H9 (cell line): Measurements from ENCODE around the gene ANK3. TPM values are rescaled to one million over a fixed set of nuclear protein-coding genes. Genes with fewer than 3 reads are reported as not detected.

Experiments used
- DNase-seq: peaks from one replicate; pipeline ENCODE4 v3.0.0-alpha.2; 2017
- H2AFZ ChIP-seq: one replicate; pipeline ENCODE4 v1.6.1; 2013; ENCODE audit warnings: mild to moderate bottlenecking, low read length, control low read depth, moderate library complexity
- H2AK5ac ChIP-seq: 2 replicates; pipeline ENCODE4 v1.6.1; 2013; ENCODE audit warnings: low read length, control low read depth, mixed read lengths; ENCODE audit not compliant: insufficient read length
- H2BK120ac ChIP-seq: one replicate; pipeline ENCODE4 v1.6.1; 2013; ENCODE audit warnings: low read depth, mild to moderate bottlenecking, low read length, control low read depth, inconsistent platforms; ENCODE audit not compliant: poor library complexity, severe bottlenecking
- H2BK12ac ChIP-seq: 2 replicates; pipeline ENCODE4 v1.6.1; 2013; ENCODE audit warnings: low read length, control low read depth, mixed read lengths, low read depth; ENCODE audit not compliant: insufficient read length
- H2BK15ac ChIP-seq: 2 replicates; pipeline ENCODE4 v1.6.1; 2013; ENCODE audit warnings: low read depth, low read length, control low read depth
- H2BK20ac ChIP-seq: one replicate; pipeline ENCODE4 v1.6.1; 2013; ENCODE audit warnings: low read depth, mild to moderate bottlenecking, low read length, control low read depth, inconsistent platforms; ENCODE audit not compliant: poor library complexity, severe bottlenecking
- H2BK5ac ChIP-seq: 2 replicates; pipeline ENCODE4 v1.6.1; 2013; ENCODE audit warnings: low read length, control low read depth, mixed read lengths; ENCODE audit not compliant: insufficient read length
- H3K14ac ChIP-seq: 2 replicates; pipeline ENCODE4 v1.6.1; 2013; ENCODE audit warnings: low read length, control low read depth; ENCODE audit not compliant: insufficient read depth
- H3K18ac ChIP-seq: 2 replicates; pipeline ENCODE4 v1.6.1; 2013; ENCODE audit warnings: low read depth, mild to moderate bottlenecking, mixed read lengths, low read length, control low read depth; ENCODE audit not compliant: insufficient read length
- H3K23ac ChIP-seq: 2 replicates; pipeline ENCODE4 v1.6.1; 2013; ENCODE audit warnings: low read length, control low read depth, mixed read lengths, low read depth; ENCODE audit not compliant: insufficient read length
- H3K23me2 ChIP-seq: 2 replicates; pipeline ENCODE4 v1.6.1; 2013; ENCODE audit warnings: low read depth, mild to moderate bottlenecking, mixed read lengths, low read length, control low read depth; ENCODE audit not compliant: insufficient read length, poor library complexity, severe bottlenecking
- H3K27ac ChIP-seq: 2 replicates; pipeline ENCODE4 v1.5.1; 2013; ENCODE audit warnings: low read length, control low read depth, mixed read lengths, low read depth; ENCODE audit not compliant: insufficient read length
- H3K27me3 ChIP-seq: 2 replicates; pipeline ENCODE4 v1.6.1; 2013; ENCODE audit warnings: low read length, control low read depth, inconsistent platforms; ENCODE audit not compliant: insufficient read depth
- H3K4ac ChIP-seq: 2 replicates; pipeline ENCODE4 v1.6.1; 2013; ENCODE audit warnings: low read depth, mild to moderate bottlenecking, control low read depth, inconsistent platforms, low read length, moderate library complexity
- H3K4me1 ChIP-seq: 2 replicates; pipeline ENCODE4 v1.6.1; 2013; ENCODE audit warnings: low read length, control low read depth, inconsistent platforms; ENCODE audit not compliant: insufficient read depth
- H3K4me2 ChIP-seq: 2 replicates; pipeline ENCODE4 v1.6.1; 2013; ENCODE audit warnings: low read length, control low read depth, mixed read lengths; ENCODE audit not compliant: insufficient read length, insufficient read depth
- H3K56ac ChIP-seq: 2 replicates; pipeline ENCODE4 v1.6.1; 2013; ENCODE audit warnings: low read depth, mild to moderate bottlenecking, mixed read lengths, low read length, control low read depth; ENCODE audit not compliant: insufficient read length
- H3K79me1 ChIP-seq: 2 replicates; pipeline ENCODE4 v1.6.1; 2013; ENCODE audit warnings: low read depth, mild to moderate bottlenecking, moderate library complexity, low read length, control low read depth, inconsistent platforms; ENCODE audit not compliant: insufficient read depth, poor library complexity, severe bottlenecking
- H3K79me2 ChIP-seq: 2 replicates; pipeline ENCODE4 v1.6.1; 2013; ENCODE audit warnings: low read length, control low read depth, inconsistent platforms; ENCODE audit not compliant: insufficient read depth
- H3K9ac ChIP-seq: 2 replicates; pipeline ENCODE4 v1.6.1; 2013; ENCODE audit warnings: low read length, control low read depth, mixed read lengths; ENCODE audit not compliant: insufficient read length; ENCODE audit errors: extremely low read depth
- H3K9me3 ChIP-seq: one replicate; pipeline ENCODE4 v1.6.1; 2013; ENCODE audit warnings: low read depth, low read length, inconsistent platforms; ENCODE audit not compliant: control insufficient read depth
- H3T11ph ChIP-seq: one replicate; pipeline ENCODE4 v1.6.1; 2013; ENCODE audit warnings: mild to moderate bottlenecking, low read length, control low read depth, inconsistent platforms
- H4K20me1 ChIP-seq: one replicate; pipeline ENCODE4 v1.6.1; 2013; ENCODE audit not compliant: control insufficient read depth, insufficient read length, insufficient read depth
- H4K5ac ChIP-seq: 2 replicates; pipeline ENCODE4 v1.6.1; 2013; ENCODE audit warnings: low read depth, mild to moderate bottlenecking, mixed read lengths, low read length, control low read depth; ENCODE audit not compliant: insufficient read length
- H4K8ac ChIP-seq: replicated peaks from 2 replicates; pipeline ENCODE4 v1.6.1; 2013; ENCODE audit warnings: low read length, control low read depth, mixed read lengths, low read depth; ENCODE audit not compliant: insufficient read length
- H4K91ac ChIP-seq: 2 replicates; pipeline ENCODE4 v1.6.1; 2013; ENCODE audit warnings: low read depth, mild to moderate bottlenecking, moderate library complexity, mixed read lengths, low read length, control low read depth; ENCODE audit not compliant: insufficient read length
- H3K27ac Mint-ChIP-seq, 3 experiments: 2 replicates in 2 of 3; 3 replicates in 1 of 3; pipeline ENCODE4 v1.8.0; 2020 to 2021; ENCODE audit warnings: mixed read lengths in 3 of 3, mild to moderate bottlenecking in 1 of 3, moderate library complexity in 1 of 3
- H3K27me3 Mint-ChIP-seq: 2 replicates; pipeline ENCODE4 v1.8.0; 2021; ENCODE audit warnings: low read depth, mild to moderate bottlenecking, moderate library complexity, mixed read lengths
- H3K36me3 Mint-ChIP-seq, 3 experiments: 2 replicates in 2 of 3; 3 replicates in 1 of 3; pipeline ENCODE4 v1.8.0; 2020 to 2021; ENCODE audit warnings: low read depth in 3 of 3, mixed read lengths in 3 of 3; ENCODE audit not compliant: insufficient read depth in 1 of 3
- H3K4me1 Mint-ChIP-seq, 2 experiments: 2 replicates each; pipeline ENCODE4 v1.8.0; 2020; ENCODE audit warnings: mixed read lengths in 2 of 2
- H3K4me3 Mint-ChIP-seq, 2 experiments: 2 replicates in 1 of 2; 3 replicates in 1 of 2; pipeline ENCODE4 v1.8.0; 2020 to 2021; ENCODE audit warnings: mild to moderate bottlenecking in 2 of 2, mixed read lengths in 2 of 2, moderate library complexity in 1 of 2
- H3K9me3 Mint-ChIP-seq, 2 experiments: 2 replicates in 1 of 2; 3 replicates in 1 of 2; pipeline ENCODE4 v1.8.0; 2020; ENCODE audit warnings: mild to moderate bottlenecking in 2 of 2, mixed read lengths in 2 of 2, moderate library complexity in 1 of 2
- WGBS: extraction: QIAGEN DNeasy Blood & Tissue Kit; methylation state at CpG from one replicate; pipeline ENCODE4 v1.1.7; 2013; ENCODE audit warnings: missing lambda C conversion rate, low lambda C conversion rate, mixed read lengths; ENCODE audit not compliant: insufficient read length; ENCODE audit errors: extremely low coverage; 5-methylcytosine and 5-hydroxymethylcytosine counted together
- total RNA-seq: library from RNA; stranded (reverse); gene quantifications from 2 replicates; pipeline ENCODE4 v1.2.1, GENCODE V29; 2021
- TF ChIP-seq, protein P1 (sequence below): fragments of 200-600 bp; sonication (generic); conservative IDR thresholded peaks from 3 replicates; pipeline ENCODE4 v1.8.0; 2021; ENCODE audit warnings: antibody characterized with exemption, mild to moderate bottlenecking

The ANK3 gene
- total RNA-seq, 1 experiment from 2014 or later = 59.6 TPM

DNA sequence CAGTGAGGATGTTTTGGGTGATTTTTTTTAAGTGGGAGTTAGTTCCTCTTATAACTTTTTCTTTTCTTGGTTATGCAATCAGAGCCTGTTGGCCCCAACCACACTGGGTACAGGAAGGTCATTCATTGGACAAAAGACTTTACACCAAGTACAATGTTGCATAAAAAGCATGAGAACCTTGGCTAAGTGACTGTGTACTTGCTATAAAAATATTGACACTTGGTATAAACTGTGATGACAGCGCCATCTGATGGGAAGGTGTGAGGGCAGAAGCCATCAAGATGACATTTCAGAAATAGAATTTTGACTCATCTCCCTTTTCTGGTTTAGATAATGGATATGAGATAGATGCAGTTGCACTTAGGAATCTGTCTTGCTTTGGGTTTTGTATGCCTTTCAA is 357.0 kb downstream of the ANK3 start:
- Mint-ChIP-seq H3K27me3 (no peaks in the 10 kb centered on the region), H3K9me3 (no peaks in the 10 kb centered on the region), H3K4me3 (no peak overlapping the region), H3K36me3 (peaks cover 0 to 4% (median 0%) of the 10 kb centered on the region in 3 experiments; a peak in 1 of 7 replicates), H3K4me1 (peaks cover 12 to 30% of the 10 kb centered on the region in 2 experiments), H3K27ac (no peak overlapping the region)
- Histone ChIP-seq H3K9ac (no peak overlapping the region), H2BK5ac (no peak overlapping the region), H3K79me1 (no peaks in the 10 kb centered on the region), H4K91ac (no peak overlapping the region), H3K4ac (no peak overlapping the region), H3K18ac (no peak overlapping the region), H4K8ac (no peak overlapping the region), H3K9me3 (no peaks in the 10 kb centered on the region), H2BK120ac (no peak overlapping the region), H2AK5ac (no peak overlapping the region), H3K4me2 (no peak overlapping the region), H3K27me3 (no peaks in the 10 kb centered on the region), H3K56ac (no peak overlapping the region), H3K4me1 (no peaks in the 10 kb centered on the region), H2AFZ (no peak overlapping the region), H3K27ac (no peak overlapping the region), H3K23ac (no peak overlapping the region), H3K79me2 (no peaks in the 10 kb centered on the region), H3T11ph (no peak overlapping the region), H3K23me2 (no peaks in the 10 kb centered on the region), H4K20me1 (no peaks in the 10 kb centered on the region), H3K14ac (no peak overlapping the region), H2BK12ac (no peak overlapping the region), H4K5ac (no peak overlapping the region), H2BK15ac (no peak overlapping the region), H2BK20ac (no peak overlapping the region)
- no CpG with 5 or more reads among the region's 1 CpG for WGBS
- DNase-seq = no peak
- TF ChIP-seq, protein P1, sequence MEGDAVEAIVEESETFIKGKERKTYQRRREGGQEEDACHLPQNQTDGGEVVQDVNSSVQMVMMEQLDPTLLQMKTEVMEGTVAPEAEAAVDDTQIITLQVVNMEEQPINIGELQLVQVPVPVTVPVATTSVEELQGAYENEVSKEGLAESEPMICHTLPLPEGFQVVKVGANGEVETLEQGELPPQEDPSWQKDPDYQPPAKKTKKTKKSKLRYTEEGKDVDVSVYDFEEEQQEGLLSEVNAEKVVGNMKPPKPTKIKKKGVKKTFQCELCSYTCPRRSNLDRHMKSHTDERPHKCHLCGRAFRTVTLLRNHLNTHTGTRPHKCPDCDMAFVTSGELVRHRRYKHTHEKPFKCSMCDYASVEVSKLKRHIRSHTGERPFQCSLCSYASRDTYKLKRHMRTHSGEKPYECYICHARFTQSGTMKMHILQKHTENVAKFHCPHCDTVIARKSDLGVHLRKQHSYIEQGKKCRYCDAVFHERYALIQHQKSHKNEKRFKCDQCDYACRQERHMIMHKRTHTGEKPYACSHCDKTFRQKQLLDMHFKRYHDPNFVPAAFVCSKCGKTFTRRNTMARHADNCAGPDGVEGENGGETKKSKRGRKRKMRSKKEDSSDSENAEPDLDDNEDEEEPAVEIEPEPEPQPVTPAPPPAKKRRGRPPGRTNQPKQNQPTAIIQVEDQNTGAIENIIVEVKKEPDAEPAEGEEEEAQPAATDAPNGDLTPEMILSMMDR = peak; percentile 75
